Hepatocyte (in vitro differentiated cells): ENCODE results near the gene HES5.

Source experiments
- EZH2 ChIP-seq: fragments of 200-600 bp; sonication (generic); IDR thresholded peaks from 2 replicates; pipeline ENCODE4 v1.6.1; 2016; ENCODE audit warnings: antibody characterized with exemption, mild to moderate bottlenecking, borderline replicate concordance
- EZH2phosphoT487 ChIP-seq: fragments of 200-600 bp; sonication (generic); IDR thresholded peaks from one replicate; pipeline ENCODE4 v1.6.1; 2018; ENCODE audit warnings: antibody characterized with exemption, mild to moderate bottlenecking, low read depth, moderate library complexity; ENCODE audit not compliant: unreplicated experiment, severe bottlenecking
- TF ChIP-seq, protein P1 (sequence below): fragments of 200-600 bp; sonication (generic); IDR thresholded peaks from 2 replicates; pipeline ENCODE4 v1.5.1; 2016; ENCODE audit warnings: antibody characterized with exemption, mild to moderate bottlenecking; ENCODE audit not compliant: poor library complexity

- TF ChIP-seq, protein P1, sequence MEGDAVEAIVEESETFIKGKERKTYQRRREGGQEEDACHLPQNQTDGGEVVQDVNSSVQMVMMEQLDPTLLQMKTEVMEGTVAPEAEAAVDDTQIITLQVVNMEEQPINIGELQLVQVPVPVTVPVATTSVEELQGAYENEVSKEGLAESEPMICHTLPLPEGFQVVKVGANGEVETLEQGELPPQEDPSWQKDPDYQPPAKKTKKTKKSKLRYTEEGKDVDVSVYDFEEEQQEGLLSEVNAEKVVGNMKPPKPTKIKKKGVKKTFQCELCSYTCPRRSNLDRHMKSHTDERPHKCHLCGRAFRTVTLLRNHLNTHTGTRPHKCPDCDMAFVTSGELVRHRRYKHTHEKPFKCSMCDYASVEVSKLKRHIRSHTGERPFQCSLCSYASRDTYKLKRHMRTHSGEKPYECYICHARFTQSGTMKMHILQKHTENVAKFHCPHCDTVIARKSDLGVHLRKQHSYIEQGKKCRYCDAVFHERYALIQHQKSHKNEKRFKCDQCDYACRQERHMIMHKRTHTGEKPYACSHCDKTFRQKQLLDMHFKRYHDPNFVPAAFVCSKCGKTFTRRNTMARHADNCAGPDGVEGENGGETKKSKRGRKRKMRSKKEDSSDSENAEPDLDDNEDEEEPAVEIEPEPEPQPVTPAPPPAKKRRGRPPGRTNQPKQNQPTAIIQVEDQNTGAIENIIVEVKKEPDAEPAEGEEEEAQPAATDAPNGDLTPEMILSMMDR = no peak
- TF ChIP-seq EZH2 (no peak), EZH2phosphoT487 (no peak)
Measured at GRCh38 chr1:2499260-2499659, 30.8 kb downstream of the HES5 start.
